Tibial artery (tissue), 4 donors: ENCODE measurements around the gene PLCL1.

ENCODE experiments used
- DNase-seq, 2 donors: peaks; one replicate each; pipeline ENCODE4 v3.0.0-alpha.2; 2019
- H3K27ac ChIP-seq, 2 donors: fragments of 200-600 bp; sonication (generic) in 1 of 2; 1 replicate in 1 of 2; 2 replicates in 1 of 2; pipeline ENCODE4 v1.5.1; 2018 to 2019; ENCODE audit warnings: mild to moderate bottlenecking in 1 of 2
- H3K27me3 ChIP-seq, 2 donors: fragments of 200-600 bp; sonication (generic) in 1 of 2; one replicate each; pipeline versions ENCODE4 v1.5.1 to v1.6.0; 2016 to 2019
- H3K36me3 ChIP-seq, 3 donors: fragments of 200-600 bp; sonication (generic) in 2 of 3; one replicate each; pipeline ENCODE4 v1.5.1; 2016 to 2019; ENCODE audit warnings: mild to moderate bottlenecking in 2 of 3
- H3K4me1 ChIP-seq, 4 donors: fragments of 200-600 bp; sonication (generic) in 2 of 4; 1 replicate in 3 of 4; 2 replicates in 1 of 4; pipeline ENCODE4 v1.5.1; 2016 to 2019
- H3K4me3 ChIP-seq, 2 donors: fragments of 200-600 bp; sonication (generic) in 1 of 2; 1 replicate in 1 of 2; 2 replicates in 1 of 2; pipeline ENCODE4 v1.5.1; 2018 to 2019; ENCODE audit warnings: mild to moderate bottlenecking in 2 of 2
- H3K9me3 ChIP-seq, 3 donors: fragments of 200-600 bp; sonication (generic) in 1 of 3; one replicate each; pipeline ENCODE4 v1.5.1; 2016 to 2019
- CTCF ChIP-seq, 2 experiments: fragments of 200-600 bp in 1 of 2; fragments of 450-650 bp in 1 of 2; IDR thresholded peaks; one replicate each; pipeline ENCODE4 v1.5.1; 2017 to 2019; ENCODE audit warnings: antibody characterized with exemption in 2 of 2, mild to moderate bottlenecking in 1 of 2, moderate library complexity in 1 of 2
- intact Hi-C: fragments of 100-400 bp; cut with DNase I; formaldehyde crosslinking; loops from one replicate; pipeline ENCODE4 v1.15.0; 2023; ENCODE audit warnings: low total_unique reads

The PLCL1 gene

GRCh38 chr2:197878792-197879191, 74.4 kb downstream of the PLCL1 start:
- DNase-seq: no peak
- Histone ChIP-seq H3K4me1 (peaks cover 0 to 69% (median 17%) of the 10 kb centered on the region in 4 donors), H3K9me3 (no peaks in the 10 kb centered on the region), H3K27ac (peak overlapping the region; percentile 2 to 35), H3K27me3 (no peaks in the 10 kb centered on the region), H3K36me3 (no peaks in the 10 kb centered on the region), H3K4me3 (no peak overlapping the region)
- TF ChIP-seq CTCF (IDR thresholded peaks at IDR 0.05): no peak
- intact Hi-C loops: no loop called here

GRCh38 chr2:197879812-197880408, 75.5 kb downstream of the PLCL1 start:
- no peak overlapping the region for H3K4me3 ChIP-seq
- no peaks in the 10 kb centered on the region for H3K9me3 ChIP-seq
- no peak for TF ChIP-seq CTCF (IDR thresholded peaks at IDR 0.05)
- H3K36me3 ChIP-seq: no peaks in the 10 kb centered on the region
- H3K27ac ChIP-seq: peak overlapping the region; percentile 2 to 26
- H3K4me1 ChIP-seq: peaks cover 0 to 74% (median 17%) of the 10 kb centered on the region in 4 donors
- H3K27me3 ChIP-seq: no peaks in the 10 kb centered on the region
- intact Hi-C loops: no loop called here
- DNase-seq: no peak

- H3K4me1 ChIP-seq: peaks cover 0 to 44% (median 13%) of the 10 kb centered on the region in 4 donors
- intact Hi-C loops: no loop called here
These were observed 79.1 kb downstream of the PLCL1 start for GRCh38 chr2:197883354-197884032.

GRCh38 chr2:197884252-197884651, 79.9 kb downstream of the PLCL1 start:
- no peaks in the 10 kb centered on the region for H3K9me3 ChIP-seq
- intact Hi-C loops: no loop called here
- H3K4me3 ChIP-seq: no peak overlapping the region
- DNase-seq: no peak
- no peaks in the 10 kb centered on the region for H3K36me3 ChIP-seq
- H3K4me1 ChIP-seq: peaks cover 0 to 40% (median 6%) of the 10 kb centered on the region in 4 donors
- no peak for TF ChIP-seq CTCF (IDR thresholded peaks at IDR 0.05)
- no peak overlapping the region for H3K27ac ChIP-seq
- H3K27me3 ChIP-seq: no peaks in the 10 kb centered on the region

More at GRCh38 chr2:197883354-197884032, 79.1 kb downstream of the PLCL1 start:
- H3K4me3 ChIP-seq: no peak overlapping the region
- no peaks in the 10 kb centered on the region for H3K27me3 ChIP-seq
- H3K9me3 ChIP-seq: no peaks in the 10 kb centered on the region
- no peak for DNase-seq
- H3K36me3 ChIP-seq: no peaks in the 10 kb centered on the region
- TF ChIP-seq CTCF (IDR thresholded peaks at IDR 0.05): no peak
- no peak overlapping the region for H3K27ac ChIP-seq

- H3K9me3 ChIP-seq: no peaks in the 10 kb centered on the region
- H3K27me3 ChIP-seq: no peaks in the 10 kb centered on the region
- H3K4me3 ChIP-seq: no peak overlapping the region
- intact Hi-C loops: no loop called here
- no peak for DNase-seq
- TF ChIP-seq CTCF (IDR thresholded peaks at IDR 0.05): no peak
- H3K36me3 ChIP-seq: no peaks in the 10 kb centered on the region
- peaks cover 0 to 40% (median 2%) of the 10 kb centered on the region in 4 donors for H3K4me1 ChIP-seq
- H3K27ac ChIP-seq: no peak overlapping the region
These were observed 80.7 kb downstream of the PLCL1 start for GRCh38 chr2:197885126-197885525.
